CD14-positive monocyte (primary cell): ENCODE measurements around the gene HACL1. TPM values are rescaled to one million over a fixed set of nuclear protein-coding genes. Genes with fewer than 3 reads are reported as not detected.

ENCODE experiments used
- DNase-seq, 3 donors: peaks; one replicate each; pipeline ENCODE4 v3.0.0-alpha.2; 2011 to 2022
- H2AFZ ChIP-seq: 2 replicates; pipeline ENCODE4 v1.6.0; 2012; ENCODE audit warnings: mild to moderate bottlenecking, low read depth, low read length, inconsistent platforms; ENCODE audit not compliant: insufficient read depth, poor library complexity, severe bottlenecking
- H3K27ac ChIP-seq, 2 donors: 1 replicate in 1 of 2; 2 replicates in 1 of 2; pipeline ENCODE4 v1.5.1; 2012 to 2013; ENCODE audit warnings: low read length in 2 of 2, control low read depth in 1 of 2, inconsistent platforms in 1 of 2, low read depth in 1 of 2, mild to moderate bottlenecking in 1 of 2
- H3K27me3 ChIP-seq, 2 donors: one replicate each; pipeline versions ENCODE4 v1.6.0 to v1.6.1; 2011 to 2013; ENCODE audit warnings: low read length in 2 of 2; ENCODE audit not compliant: control insufficient read depth in 2 of 2, insufficient read depth in 2 of 2
- H3K36me3 ChIP-seq, 2 donors: replicated peaks in 1 of 2; 1 replicate in 1 of 2; 2 replicates in 1 of 2; pipeline versions ENCODE4 v1.5.1 to v1.6.1; 2012 to 2013; ENCODE audit warnings: low read length in 2 of 2, control low read depth in 1 of 2, inconsistent platforms in 1 of 2, mild to moderate bottlenecking in 1 of 2; ENCODE audit not compliant: insufficient read depth in 2 of 2, control insufficient read depth in 1 of 2
- H3K4me1 ChIP-seq, 2 donors: 1 replicate in 1 of 2; 2 replicates in 1 of 2; pipeline versions ENCODE4 v1.5.1 to v1.6.1; 2012 to 2013; ENCODE audit warnings: low read length in 2 of 2, control low read depth in 1 of 2, inconsistent platforms in 1 of 2, mild to moderate bottlenecking in 1 of 2, moderate library complexity in 1 of 2; ENCODE audit not compliant: insufficient read depth in 2 of 2, control insufficient read depth in 1 of 2
- H3K4me2 ChIP-seq: replicated peaks from 2 replicates; pipeline ENCODE3; 2012; ENCODE audit warnings: low read length, moderate library complexity, mild to moderate bottlenecking; ENCODE audit not compliant: poor library complexity, severe bottlenecking; ENCODE audit errors: extremely low read depth
- H3K4me3 ChIP-seq, 3 experiments: fragments of 200-600 bp in 1 of 3; sonication (generic) in 1 of 3; replicated peaks in 1 of 3; 1 replicate in 2 of 3; 2 replicates in 1 of 3; pipeline ENCODE4 v1.5.1; 2011 to 2013; ENCODE audit warnings: low read length in 3 of 3, mild to moderate bottlenecking in 3 of 3, control low read depth in 2 of 3, low read depth in 2 of 3, inconsistent platforms in 1 of 3, moderate library complexity in 1 of 3
- H3K79me2 ChIP-seq: 2 replicates; pipeline ENCODE4 v1.6.0; 2012; ENCODE audit warnings: mild to moderate bottlenecking, control low read depth, inconsistent platforms, low read length, moderate library complexity; ENCODE audit not compliant: insufficient read depth
- H3K9ac ChIP-seq: 2 replicates; pipeline ENCODE4 v1.6.0; 2017; ENCODE audit warnings: low read length, mild to moderate bottlenecking; ENCODE audit not compliant: insufficient read depth, poor library complexity, severe bottlenecking
- H3K9me3 ChIP-seq, 2 donors: replicated peaks in 1 of 2; 1 replicate in 1 of 2; 2 replicates in 1 of 2; pipeline versions ENCODE4 v1.5.1 to v1.6.1; 2012 to 2013; ENCODE audit warnings: low read length in 2 of 2, control low read depth in 1 of 2; ENCODE audit not compliant: control insufficient read depth in 1 of 2, insufficient read depth in 1 of 2
- H4K20me1 ChIP-seq: 2 replicates; pipeline ENCODE4 v1.6.0; 2012; ENCODE audit warnings: mild to moderate bottlenecking, low read length, control low read depth, moderate library complexity; ENCODE audit not compliant: insufficient read depth
- H3K27ac Mint-ChIP-seq, 7 donors: one replicate each; pipeline ENCODE4 v1.8.0; 2020; ENCODE audit warnings: mild to moderate bottlenecking in 7 of 7, mixed read lengths in 7 of 7, moderate library complexity in 6 of 7, inconsistent platforms in 2 of 7
- H3K27me3 Mint-ChIP-seq, 3 donors: one replicate each; pipeline ENCODE4 v1.8.0; 2021 to 2022; ENCODE audit warnings: low read depth in 3 of 3, mild to moderate bottlenecking in 3 of 3, mixed read lengths in 3 of 3, moderate library complexity in 3 of 3, inconsistent platforms in 1 of 3
- H3K36me3 Mint-ChIP-seq, 2 donors: one replicate each; pipeline ENCODE4 v1.8.0; 2020; ENCODE audit warnings: mixed read lengths in 2 of 2, inconsistent platforms in 1 of 2, mild to moderate bottlenecking in 1 of 2
- H3K4me1 Mint-ChIP-seq: one replicate; pipeline ENCODE4 v1.8.0; 2020; ENCODE audit warnings: mild to moderate bottlenecking, mixed read lengths
- H3K4me3 Mint-ChIP-seq, 2 donors: one replicate each; pipeline ENCODE4 v1.8.0; 2020; ENCODE audit warnings: mild to moderate bottlenecking in 2 of 2, mixed read lengths in 2 of 2, moderate library complexity in 1 of 2
- H3K9me3 Mint-ChIP-seq, 7 donors: one replicate each; pipeline ENCODE4 v1.8.0; 2020 to 2022; ENCODE audit warnings: mixed read lengths in 7 of 7, mild to moderate bottlenecking in 6 of 7, moderate library complexity in 6 of 7, inconsistent platforms in 2 of 7
- CTCF ChIP-seq: fragments of 200-600 bp; IDR thresholded peaks from one replicate; pipeline ENCODE4 v1.8.0; 2022; ENCODE audit warnings: antibody characterized with exemption, mild to moderate bottlenecking
- WGBS: methylation state at CpG from one replicate; pipeline ENCODE4 v1.1.5; 2013; ENCODE audit warnings: missing lambda C conversion rate; ENCODE audit not compliant: insufficient coverage; 5-methylcytosine and 5-hydroxymethylcytosine counted together
- intact Hi-C, 2 donors: fragments of 100-400 bp; cut with micrococcal nuclease; formaldehyde crosslinking; loops; one replicate each; pipeline versions ENCODE4 v1.15.0 to v1.15.1; 2023
- polyA plus RNA-seq, 3 donors: library from polyadenylated mRNA; depleted of rRNA in 1 of 3; unstranded in 2 of 3; stranded (reverse) in 1 of 3; fragments of 300-500 nt in 2 of 3; fragments of >200 nt in 1 of 3; fragmentation: Illumina TruSeq in 2 of 3; gene quantifications; 1 replicate in 2 of 3; 2 replicates in 1 of 3; pipeline ENCODE4 v1.2.3, GENCODE V29; 2012 to 2021

The HACL1 gene
- polyA plus RNA-seq, 3 donors = 12.3 to 27.2 (median 22.3) TPM

GRCh38 chr3:15631426-15632211, 30.2 kb upstream of the HACL1 start:
- Histone ChIP-seq H3K4me2 (no peak overlapping the region), H4K20me1 (no peaks in the 10 kb centered on the region), H3K9me3 (no peaks in the 10 kb centered on the region), H2AFZ (no peak overlapping the region), H3K36me3 (no peaks in the 10 kb centered on the region), H3K27ac (no peak overlapping the region), H3K4me3 (no peak overlapping the region), H3K79me2 (no peaks in the 10 kb centered on the region), H3K9ac (no peak overlapping the region), H3K27me3 (no peaks in the 10 kb centered on the region), H3K4me1 (peaks cover 5 to 7% of the 10 kb centered on the region in 2 donors)
- peaks cover 11 to 15% of the 10 kb centered on the region in 2 donors for H3K36me3 Mint-ChIP-seq
- peak overlapping the region in 3 of 7 donors; percentile 22 to 71 (median 57) for H3K27ac Mint-ChIP-seq
- intact Hi-C loops = loop anchor here (5.0 to 10.0 kb wide), 2 partner anchors 53 to 181 kb away; no protein-coding TSS in a partner anchor
- DNase-seq = no peak
- H3K27me3 Mint-ChIP-seq = peaks cover 2% of the 10 kb centered on the region in 3 donors
- H3K4me1 Mint-ChIP-seq = peaks cover 20% of the 10 kb centered on the region
- WGBS = 93% methylated on average over 11 of the region's 12 CpGs
- TF ChIP-seq CTCF = no peak
- H3K4me3 Mint-ChIP-seq = no peak overlapping the region
- no peaks in the 10 kb centered on the region for H3K9me3 Mint-ChIP-seq

GRCh38 chr3:15630646-15631350, 29.4 kb upstream of the HACL1 start:
- H2AFZ ChIP-seq = no peak overlapping the region

More at GRCh38 chr3:15630646-15631350, 29.4 kb upstream of the HACL1 start:
- Mint-ChIP-seq H3K4me1 (peaks cover 13% of the 10 kb centered on the region), H3K27ac (peak overlapping the region in 1 of 7 donors; percentile 67), H3K36me3 (peaks cover 11 to 15% of the 10 kb centered on the region in 2 donors), H3K4me3 (no peak overlapping the region), H3K27me3 (peaks cover 2% of the 10 kb centered on the region in 3 donors), H3K9me3 (no peaks in the 10 kb centered on the region)
- Histone ChIP-seq H3K4me2 (peak overlapping the region; percentile 55), H3K79me2 (no peaks in the 10 kb centered on the region), H3K4me1 (peaks cover 5 to 7% of the 10 kb centered on the region in 2 donors), H3K9ac (no peak overlapping the region), H3K9me3 (no peaks in the 10 kb centered on the region), H3K27me3 (no peaks in the 10 kb centered on the region), H3K36me3 (no peaks in the 10 kb centered on the region), H3K27ac (no peak overlapping the region), H3K4me3 (peak overlapping the region in 1 of 3 experiments; percentile 23), H4K20me1 (no peaks in the 10 kb centered on the region)
- intact Hi-C loops = loop anchor here (5.0 to 10.0 kb wide), 2 partner anchors 54 to 182 kb away; no protein-coding TSS in a partner anchor
- DNase-seq = no peak
- TF ChIP-seq CTCF = no peak
- WGBS = 17% methylated on average over 4 of the region's 8 CpGs
